OCI-LY3 (cell line): Measurements from ENCODE around the gene IL1RL2.

Experiments
- EZH2phosphoT487 ChIP-seq: fragments of 200-600 bp; shearing (Covaris generic); IDR thresholded peaks from 2 replicates; pipeline ENCODE4 v1.6.1; 2018; ENCODE audit warnings: antibody characterized with exemption, mixed run types, low read depth
- TF ChIP-seq, protein P1 (sequence below): fragments of 200-600, 300-600 bp; sonication (generic); IDR thresholded peaks from 2 replicates; pipeline ENCODE4 v1.5.1; 2014; ENCODE audit warnings: antibody characterized with exemption, low read length, low read depth

DNA sequence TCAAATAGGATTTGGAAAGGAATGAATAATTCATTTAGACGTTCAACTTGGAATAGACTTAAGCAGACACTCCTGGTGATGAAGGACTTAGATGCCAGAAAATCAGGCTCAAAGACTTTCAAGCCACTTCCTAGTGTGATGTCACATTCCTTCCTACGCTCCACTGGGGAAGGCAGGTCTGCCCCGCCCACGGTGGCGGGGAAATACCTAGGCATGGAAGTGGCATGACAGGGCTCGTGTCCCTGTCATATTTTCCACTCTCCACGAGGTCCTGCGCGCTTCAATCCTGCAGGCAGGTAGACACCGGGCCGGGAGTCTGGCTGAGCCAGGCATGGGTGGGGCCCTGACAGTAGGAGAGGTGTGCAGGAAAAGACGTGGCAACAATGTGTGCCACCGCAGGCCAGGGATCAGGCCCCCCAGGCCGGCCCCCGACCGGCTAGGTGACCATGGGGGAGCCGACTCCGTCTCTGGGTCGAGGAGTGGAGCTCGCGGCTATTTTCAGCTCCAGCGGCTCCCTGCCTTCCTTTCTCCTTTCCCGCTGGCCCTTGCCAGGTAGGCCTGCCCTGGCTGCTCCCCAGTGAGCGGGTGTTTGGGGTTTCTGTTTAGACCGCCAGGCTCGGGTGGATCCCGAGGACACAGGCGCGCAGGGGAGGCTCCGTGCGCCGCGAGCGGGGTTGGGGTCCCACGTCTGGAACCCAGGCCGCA is at the start of gene IL1RL2:
- TF ChIP-seq, protein P1, sequence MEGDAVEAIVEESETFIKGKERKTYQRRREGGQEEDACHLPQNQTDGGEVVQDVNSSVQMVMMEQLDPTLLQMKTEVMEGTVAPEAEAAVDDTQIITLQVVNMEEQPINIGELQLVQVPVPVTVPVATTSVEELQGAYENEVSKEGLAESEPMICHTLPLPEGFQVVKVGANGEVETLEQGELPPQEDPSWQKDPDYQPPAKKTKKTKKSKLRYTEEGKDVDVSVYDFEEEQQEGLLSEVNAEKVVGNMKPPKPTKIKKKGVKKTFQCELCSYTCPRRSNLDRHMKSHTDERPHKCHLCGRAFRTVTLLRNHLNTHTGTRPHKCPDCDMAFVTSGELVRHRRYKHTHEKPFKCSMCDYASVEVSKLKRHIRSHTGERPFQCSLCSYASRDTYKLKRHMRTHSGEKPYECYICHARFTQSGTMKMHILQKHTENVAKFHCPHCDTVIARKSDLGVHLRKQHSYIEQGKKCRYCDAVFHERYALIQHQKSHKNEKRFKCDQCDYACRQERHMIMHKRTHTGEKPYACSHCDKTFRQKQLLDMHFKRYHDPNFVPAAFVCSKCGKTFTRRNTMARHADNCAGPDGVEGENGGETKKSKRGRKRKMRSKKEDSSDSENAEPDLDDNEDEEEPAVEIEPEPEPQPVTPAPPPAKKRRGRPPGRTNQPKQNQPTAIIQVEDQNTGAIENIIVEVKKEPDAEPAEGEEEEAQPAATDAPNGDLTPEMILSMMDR, result no peak
- TF ChIP-seq EZH2phosphoT487, result no peak
